HEK293 (cell line): ENCODE data around the gene MOGAT3.
A peak's percentile ranks its signal among the peaks of the same experiment; 100 is the strongest.

ENCODE experiments used
- CTCF ChIA-PET: fragments of 350-600 bp; formaldehyde crosslinking; extraction: SDS; loops from one replicate; lab custom pipeline; 2021; ENCODE audit warnings: antibody characterized with exemption; lab: Yijun Ruan, JAX
- POLR2A ChIA-PET: fragments of 300-600 bp; formaldehyde crosslinking; extraction: SDS; loops from one replicate; lab custom pipeline; 2020; ENCODE audit warnings: antibody characterized with exemption, inconsistent platforms; lab: Yijun Ruan, JAX
- H3K27ac ChIP-seq: fragments of 200-500 bp; sonication (Bioruptor generic); 2 replicates; pipeline ENCODE4 v1.5.1; 2014; ENCODE audit warnings: low read depth, low read length, control low read depth, inconsistent platforms; ENCODE audit errors: extremely low read depth
- H3K36me3 ChIP-seq, 2 experiments: fragments of 200-500 bp in 1 of 2; sonication (Bioruptor generic) in 1 of 2; 1 replicate in 1 of 2; 2 replicates in 1 of 2; pipeline ENCODE4 v1.5.1; 2014 to 2017; ENCODE audit warnings: inconsistent platforms in 2 of 2, low read length in 2 of 2; ENCODE audit not compliant: control insufficient read depth in 2 of 2, insufficient read depth in 1 of 2
- H3K4me1 ChIP-seq: fragments of 200-500 bp; sonication (Bioruptor generic); 2 replicates; pipeline ENCODE4 v1.5.1; 2014; ENCODE audit warnings: mild to moderate bottlenecking, low read length, inconsistent platforms; ENCODE audit not compliant: control insufficient read depth, insufficient read depth
- H3K4me3 ChIP-seq: 2 replicates; pipeline ENCODE4 v1.5.1; 2011; ENCODE audit warnings: low read depth, mild to moderate bottlenecking, control low read depth, low read length, moderate library complexity
- H3K9me3 ChIP-seq: fragments of 200-500 bp; sonication (Bioruptor generic); 2 replicates; pipeline ENCODE4 v1.5.1; 2014; ENCODE audit warnings: low read depth, low read length, inconsistent platforms; ENCODE audit not compliant: control insufficient read depth, insufficient read depth
- INSM2 ChIP-seq: fragments of 450-650 bp; formaldehyde crosslinking; IDR thresholded peaks from 2 replicates; pipeline ENCODE4 v1.5.1; 2016; ENCODE audit warnings: missing biosample characterization, missing genetic modification characterization
- KLF10 ChIP-seq: fragments of 450-650 bp; IDR thresholded peaks from 2 replicates; pipeline ENCODE4 v1.5.1; 2018; ENCODE audit warnings: missing biosample characterization, mild to moderate bottlenecking, missing genetic modification characterization
- KLF9 ChIP-seq: fragments of 450-650 bp; formaldehyde crosslinking; IDR thresholded peaks from 2 replicates; pipeline ENCODE4 v1.5.1; 2016; ENCODE audit warnings: missing biosample characterization, missing genetic modification characterization, low read depth
- PATZ1 ChIP-seq: fragments of 450-650 bp; formaldehyde crosslinking; IDR thresholded peaks from 2 replicates; pipeline ENCODE4 v1.5.1; 2016; ENCODE audit warnings: missing biosample characterization, missing genetic modification characterization
- PBX3 ChIP-seq: sonication (generic); formaldehyde crosslinking; IDR thresholded peaks from 2 replicates; pipeline ENCODE4 v1.8.1; 2022; ENCODE audit warnings: mild to moderate bottlenecking, moderate library complexity, missing genetic modification reagents
- PRDM10 ChIP-seq: fragments of 450-650 bp; formaldehyde crosslinking; IDR thresholded peaks from 2 replicates; pipeline ENCODE4 v1.5.1; 2016; ENCODE audit warnings: missing biosample characterization, missing genetic modification characterization
- SP7 ChIP-seq: fragments of 450-650 bp; formaldehyde crosslinking; IDR thresholded peaks from 2 replicates; pipeline ENCODE4 v1.5.1; 2016; ENCODE audit warnings: missing biosample characterization, missing genetic modification characterization
- ZBTB20 ChIP-seq: fragments of 450-650 bp; formaldehyde crosslinking; IDR thresholded peaks from 2 replicates; pipeline ENCODE4 v1.5.1; 2016; ENCODE audit warnings: missing biosample characterization, missing genetic modification characterization
- ZBTB21 ChIP-seq: fragments of 450-650 bp; formaldehyde crosslinking; IDR thresholded peaks from 2 replicates; pipeline ENCODE4 v1.5.1; 2017; ENCODE audit warnings: missing biosample characterization, missing genetic modification characterization
- ZBTB26 ChIP-seq: fragments of 450-650 bp; formaldehyde crosslinking; optimal IDR thresholded peaks from 2 replicates; pipeline ENCODE3; 2016; ENCODE audit warnings: missing biosample characterization, mild to moderate bottlenecking, missing genetic modification characterization
- ZFHX2 ChIP-seq: fragments of 450-650 bp; formaldehyde crosslinking; conservative IDR thresholded peaks from 2 replicates; pipeline ENCODE4 v1.5.1; 2016; ENCODE audit warnings: missing biosample characterization, missing genetic modification characterization
- ZNF10 ChIP-seq: fragments of 450-650 bp; formaldehyde crosslinking; IDR thresholded peaks from 2 replicates; pipeline ENCODE4 v1.5.1; 2017; ENCODE audit warnings: missing biosample characterization, missing genetic modification characterization
- ZNF202 ChIP-seq: fragments of 450-650 bp; formaldehyde crosslinking; IDR thresholded peaks from 2 replicates; pipeline ENCODE4 v1.5.1; 2016; ENCODE audit warnings: missing biosample characterization, missing genetic modification characterization, borderline replicate concordance
- ZNF335 ChIP-seq: fragments of 450-650 bp; formaldehyde crosslinking; conservative IDR thresholded peaks from 2 replicates; pipeline ENCODE4 v1.5.1; 2016; ENCODE audit warnings: missing biosample characterization, missing genetic modification characterization
- ZNF37A ChIP-seq: fragments of 450-650 bp; IDR thresholded peaks from 2 replicates; pipeline ENCODE4 v1.5.1; 2018; ENCODE audit warnings: missing biosample characterization, missing genetic modification characterization
- ZNF416 ChIP-seq: fragments of 450-650 bp; formaldehyde crosslinking; IDR thresholded peaks from 2 replicates; pipeline ENCODE4 v1.5.1; 2016; ENCODE audit warnings: missing biosample characterization, missing genetic modification characterization
- ZNF473 ChIP-seq: fragments of 450-650 bp; formaldehyde crosslinking; IDR thresholded peaks from 2 replicates; pipeline ENCODE4 v1.5.1; 2017; ENCODE audit warnings: missing biosample characterization, missing genetic modification characterization
- ZNF624 ChIP-seq: fragments of 450-650 bp; formaldehyde crosslinking; IDR thresholded peaks from 2 replicates; pipeline ENCODE4 v1.5.1; 2017; ENCODE audit warnings: missing biosample characterization, missing genetic modification characterization
- ZNF692 ChIP-seq: fragments of 450-650 bp; formaldehyde crosslinking; IDR thresholded peaks from 2 replicates; pipeline ENCODE4 v1.5.1; 2016; ENCODE audit warnings: missing biosample characterization, missing genetic modification characterization

The MOGAT3 gene

GRCh38 chr7:101179713-101180112 is 21.1 kb downstream of the MOGAT3 start:
- Histone ChIP-seq H3K36me3 (no peaks in the 10 kb centered on the region), H3K4me3 (no peak overlapping the region), H3K27ac (no peak overlapping the region), H3K4me1 (no peaks in the 10 kb centered on the region), H3K9me3 (no peaks in the 10 kb centered on the region)
- ChIA-PET POLR2A (no interaction called here), CTCF (no interaction called here)
- TF ChIP-seq ZBTB21: no peak
- TF ChIP-seq ZNF624 (tag by site-specific recombination): no peak
- TF ChIP-seq ZNF416 (tag by site-specific recombination): no peak
- no peak for TF ChIP-seq ZBTB26 (tag by site-specific recombination)
- TF ChIP-seq KLF10 (tag by site-specific recombination): no peak
- TF ChIP-seq ZNF37A (tag by site-specific recombination): no peak
- no peak for TF ChIP-seq PBX3 (CRISPR knock-in tag)
- no peak for TF ChIP-seq INSM2 (tag by site-specific recombination)
- no peak for TF ChIP-seq ZNF202
- TF ChIP-seq PRDM10 (tag by site-specific recombination): no peak
- TF ChIP-seq ZBTB20 (tag by site-specific recombination): no peak
- TF ChIP-seq ZNF10 (tag by site-specific recombination): no peak

GRCh38 chr7:101179117-101179516 is 21.7 kb downstream of the MOGAT3 start:
- ChIA-PET POLR2A (interaction anchor here (0.6 kb wide), 1 partner anchor 284 kb away, joined by 3 read pairs; no protein-coding TSS in a partner anchor), CTCF (interaction anchor here (0.7 to 1.0 kb wide), 2 partner anchors 104 to 112 kb away, joined by 3 read pairs; no protein-coding TSS in a partner anchor)
- no peaks in the 10 kb centered on the region for H3K9me3 ChIP-seq
- H3K4me1 ChIP-seq: no peaks in the 10 kb centered on the region
- peak; percentile 70 for TF ChIP-seq KLF9 (tag by site-specific recombination)
- peak; percentile 40 for TF ChIP-seq ZNF335 (tag by site-specific recombination)
- TF ChIP-seq ZFHX2 (tag by site-specific recombination): 0 out of 2 replicates have a peak, but pooled peaks have one; percentile 7
- TF ChIP-seq ZNF473 (tag by site-specific recombination): no peak
- TF ChIP-seq SP7 (tag by site-specific recombination): no peak
- peak; percentile 37; the same call in 1 of the 2 replicates for TF ChIP-seq PATZ1
- peak; percentile 42; the same call in 1 of the 2 replicates for TF ChIP-seq ZNF692 (tag by site-specific recombination)
- peak; percentile 47; the same call in 1 of the 2 replicates for TF ChIP-seq KLF10 (tag by site-specific recombination)
- no peak overlapping the region for H3K4me3 ChIP-seq
- H3K36me3 ChIP-seq: no peaks in the 10 kb centered on the region
- H3K27ac ChIP-seq: no peak overlapping the region
